ENCODE results near the gene PLCB4.
"Not testable (repeated sequence)": the region's sequence is repeated elsewhere in the genome, so short reads cannot be mapped to it uniquely, and the experiment has no call there.

Gene PLCB4

DNA sequence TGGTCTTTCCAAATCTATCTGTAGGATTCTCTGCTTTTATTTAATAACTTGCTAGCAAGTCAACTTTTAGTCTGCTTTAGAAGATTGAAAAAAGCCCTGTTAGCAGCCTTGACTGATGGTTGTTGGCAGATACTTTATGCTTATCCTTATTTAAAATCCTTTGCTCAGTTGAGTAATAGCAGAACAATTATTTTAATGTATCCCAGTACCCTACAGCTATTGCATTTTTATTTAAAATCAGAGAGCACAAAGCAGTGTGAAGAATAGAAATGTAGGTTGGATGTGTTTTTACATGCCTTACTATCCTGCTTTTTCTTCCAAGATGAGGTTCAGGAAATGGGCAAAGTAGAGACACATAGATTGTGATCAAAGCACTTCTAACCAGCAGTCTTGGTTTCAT lies 298.4 kb downstream of the PLCB4 start:
- DNase-seq (ENCODE audit: low spot score): no peak

DNA sequence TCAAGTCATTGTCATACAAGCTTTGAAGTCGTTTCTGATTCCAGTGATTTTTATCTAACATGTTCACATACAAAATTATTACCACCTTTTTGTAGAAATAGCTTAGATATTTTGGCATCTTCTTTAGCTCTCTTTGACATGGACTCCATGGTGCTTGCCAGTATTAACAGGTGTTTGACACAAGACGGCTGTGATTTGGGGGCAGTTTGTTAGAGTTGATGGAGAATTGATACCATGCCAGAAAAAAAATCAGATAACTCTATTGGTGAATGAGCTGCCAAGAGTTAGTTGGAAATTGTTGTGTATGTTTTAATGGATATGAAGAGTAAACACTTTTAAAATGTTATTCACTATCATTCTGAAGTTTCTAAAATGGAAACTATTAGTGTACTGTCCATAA lies 298.9 kb downstream of the PLCB4 start:
- no peak for DNase-seq (ENCODE audit: low spot score)

DNA sequence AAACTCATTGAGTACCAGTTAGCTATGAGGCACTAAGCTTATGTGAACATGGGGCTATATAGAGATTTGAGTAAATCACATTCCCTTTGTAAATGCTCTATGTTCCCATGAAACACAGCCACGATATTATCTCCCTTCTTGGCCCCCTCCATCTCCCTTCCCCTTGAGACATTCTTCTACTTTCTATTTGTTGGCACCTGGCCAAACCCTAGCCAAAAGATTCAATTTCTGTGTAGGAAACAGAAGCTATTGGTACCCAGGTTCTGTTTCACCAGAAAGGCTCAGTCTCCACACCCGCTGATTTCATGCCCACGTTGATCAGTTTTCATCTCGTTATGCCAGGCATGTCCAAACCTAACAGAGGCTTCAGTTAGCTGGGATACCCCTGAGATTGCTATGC lies 300.0 kb downstream of the PLCB4 start:
- no peak for DNase-seq (ENCODE audit: low spot score)

DNA sequence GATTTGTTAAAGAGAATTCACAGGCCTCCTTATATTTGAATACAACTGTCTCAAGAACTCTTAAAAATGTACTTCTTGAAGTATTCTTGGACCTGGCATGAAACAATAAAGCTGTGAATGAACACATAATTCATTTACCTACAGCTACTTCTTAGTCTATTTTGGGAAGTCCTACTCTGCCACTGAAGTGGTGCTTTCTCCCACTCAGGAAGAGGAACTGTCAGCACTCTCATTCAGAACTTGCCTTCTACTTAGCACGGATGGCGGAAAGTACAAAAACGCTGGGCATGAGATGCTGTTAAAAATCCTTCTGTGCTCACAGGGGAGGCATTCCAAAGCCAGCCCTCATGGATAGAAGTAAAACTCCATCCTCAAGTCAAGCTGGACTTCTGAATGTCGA lies 300.7 kb downstream of the PLCB4 start:
- no peak for DNase-seq (ENCODE audit: low spot score)

DNA sequence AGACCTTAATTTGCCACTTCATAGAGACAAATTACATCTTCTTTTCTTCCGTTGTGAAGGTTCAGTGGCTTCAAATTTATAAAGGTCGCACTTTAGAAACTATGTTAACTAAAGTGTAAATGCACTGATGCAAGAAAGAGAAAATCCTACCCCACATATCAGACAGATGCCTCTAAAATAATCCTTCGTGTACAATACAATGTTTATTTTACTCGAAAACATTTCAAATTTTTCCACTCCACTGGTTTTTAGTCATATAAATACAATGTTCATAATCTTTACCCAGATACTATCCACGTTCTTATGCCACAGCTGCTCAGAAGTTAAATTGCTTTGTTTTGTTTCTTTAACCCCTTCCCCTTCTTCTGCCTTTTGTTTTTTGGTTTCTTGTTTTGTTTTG lies 305.2 kb downstream of the PLCB4 start:
- no peak for DNase-seq (ENCODE audit: low spot score)

DNA sequence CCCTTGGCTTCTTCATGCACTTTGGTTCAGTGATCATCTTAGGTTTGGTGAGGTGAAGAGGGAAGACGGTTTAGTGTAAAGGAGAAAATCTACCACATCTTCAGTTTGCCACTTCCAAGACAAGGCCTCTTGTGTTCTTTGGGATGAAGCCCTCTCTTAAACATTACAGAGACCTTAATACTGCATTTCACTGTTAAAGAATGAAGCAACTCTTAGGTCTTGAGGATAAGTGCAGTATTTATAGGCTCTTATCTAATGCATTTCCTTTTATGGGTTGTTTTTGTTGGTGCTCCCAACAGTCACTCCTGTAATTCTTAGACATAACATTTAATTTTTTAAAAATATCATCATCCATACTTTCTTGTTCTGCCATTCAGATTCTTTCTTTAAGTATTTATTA lies 305.6 kb downstream of the PLCB4 start:
- no peak for DNase-seq (ENCODE audit: low spot score)

DNA sequence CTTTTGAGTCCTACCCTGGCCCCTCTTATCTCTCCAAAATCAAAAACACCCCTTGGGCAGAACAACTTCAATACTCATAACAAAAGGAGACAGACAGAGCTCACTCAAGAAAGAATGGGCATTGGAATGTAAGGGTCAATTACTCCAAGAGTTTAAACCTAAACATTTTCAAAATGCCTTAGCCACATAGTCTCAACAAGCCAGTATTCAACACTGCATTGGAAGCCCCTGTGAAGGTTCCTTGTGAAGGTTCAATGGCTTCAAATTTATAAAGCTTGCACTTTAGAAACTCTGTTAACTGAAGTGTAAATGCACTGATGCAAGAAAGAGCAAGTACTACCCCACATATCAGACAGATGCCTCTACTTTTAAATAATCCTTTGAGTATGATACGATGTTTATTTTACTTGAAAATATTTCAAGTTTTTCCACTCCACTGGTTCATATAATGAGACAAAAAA lies 306.4 kb downstream of the PLCB4 start:
- no peak for DNase-seq (ENCODE audit: low spot score)

DNA sequence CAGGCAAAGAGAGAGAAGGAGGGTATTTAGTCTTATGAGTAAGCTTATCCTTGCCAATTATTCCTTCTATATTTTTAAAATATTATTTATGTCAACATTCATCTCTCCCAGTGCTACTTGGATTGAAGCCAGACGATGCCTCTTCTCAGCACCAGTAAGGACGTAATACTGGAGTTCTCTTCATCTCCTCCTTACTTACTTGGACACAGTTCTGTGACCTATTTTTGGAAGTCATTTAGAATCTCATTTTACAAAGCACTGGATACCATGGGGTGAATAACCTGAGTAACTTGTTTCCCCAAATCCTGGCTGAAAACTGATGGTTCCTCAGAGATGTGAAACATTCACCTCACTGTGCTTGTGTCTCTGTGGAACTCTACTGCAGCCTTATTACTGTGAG lies 308.1 kb downstream of the PLCB4 start:
- DNase-seq (ENCODE audit: low spot score): no peak

DNA sequence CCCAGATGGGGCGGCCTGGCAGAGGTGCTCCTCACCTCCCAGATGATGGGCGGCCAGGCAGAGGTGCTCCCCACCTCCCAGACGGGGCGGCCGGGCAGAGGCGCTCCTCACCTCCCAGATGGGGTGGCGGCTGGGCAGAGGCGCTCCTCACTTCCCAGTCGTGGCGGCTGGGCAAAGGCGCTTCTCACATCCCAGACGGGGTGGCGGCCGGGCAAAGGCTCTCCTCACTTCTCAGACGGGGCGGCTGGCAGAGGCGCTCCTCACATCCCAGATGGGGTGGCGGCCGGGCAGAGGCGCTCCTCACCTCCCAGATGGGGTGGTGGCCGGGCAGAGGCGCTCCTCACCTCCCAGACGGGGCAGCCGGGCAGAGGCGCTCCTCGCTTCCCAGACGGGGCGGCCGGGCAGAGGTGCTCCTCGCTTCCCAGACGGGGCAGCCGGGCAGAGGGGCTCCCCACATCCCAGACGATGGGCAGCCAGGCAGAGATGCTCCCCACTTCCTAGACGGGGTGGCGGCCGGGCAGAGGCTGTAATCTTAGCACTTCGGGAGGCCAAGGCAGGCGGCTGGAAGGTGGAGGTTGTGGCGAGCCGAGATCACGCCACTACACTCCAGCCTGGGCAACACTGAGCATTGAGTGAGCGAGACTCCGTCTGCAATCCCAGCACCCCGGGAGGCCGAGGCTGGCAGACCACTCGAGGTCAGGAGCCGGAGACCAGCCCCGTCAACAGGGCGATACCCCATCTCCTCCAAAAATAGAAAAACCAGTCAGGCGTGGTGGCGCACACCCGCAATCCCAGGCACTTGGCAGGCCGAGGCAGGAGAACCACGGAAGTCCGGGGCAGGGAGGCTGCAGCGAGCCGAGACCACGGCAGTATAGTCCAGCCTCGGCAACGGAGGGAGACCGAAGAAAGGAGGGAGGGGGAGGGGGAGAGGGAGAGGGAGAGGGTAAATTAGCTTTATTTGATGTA lies 316.7 kb downstream of the PLCB4 start:
- not testable (repeated sequence) for DNase-seq (ENCODE audit: low spot score)

DNA sequence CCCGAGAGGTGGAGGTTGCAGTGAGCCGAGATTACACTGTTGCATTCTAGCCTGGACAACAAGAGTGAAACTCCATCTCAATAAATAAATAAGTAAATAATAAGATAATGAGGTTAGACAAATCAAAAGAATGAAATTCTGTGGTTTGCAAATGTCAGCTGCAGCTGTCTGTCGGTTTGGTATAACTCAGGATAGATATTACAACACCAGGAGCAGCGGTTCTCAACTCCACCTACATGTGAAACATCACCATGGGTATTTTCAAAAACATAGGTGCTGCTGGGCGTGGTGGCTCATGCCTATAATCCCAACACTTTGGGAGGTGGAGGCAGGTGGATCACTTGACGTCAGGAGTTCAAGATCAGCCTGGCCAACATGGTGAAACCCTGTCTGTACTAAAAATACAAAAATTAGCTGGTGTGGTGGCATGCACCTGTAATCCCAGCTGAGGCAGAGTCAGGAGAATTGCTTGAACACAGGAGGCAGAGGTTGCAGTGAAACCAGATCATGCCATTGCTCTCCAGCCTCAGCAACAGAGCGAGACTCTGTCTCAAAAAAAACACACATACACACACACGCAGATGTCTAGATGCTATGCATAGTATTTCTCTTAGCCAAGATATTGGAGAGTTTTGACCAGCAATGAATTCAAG lies 319.4 kb downstream of the PLCB4 start:
- no peak for DNase-seq (ENCODE audit: low spot score)

DNA sequence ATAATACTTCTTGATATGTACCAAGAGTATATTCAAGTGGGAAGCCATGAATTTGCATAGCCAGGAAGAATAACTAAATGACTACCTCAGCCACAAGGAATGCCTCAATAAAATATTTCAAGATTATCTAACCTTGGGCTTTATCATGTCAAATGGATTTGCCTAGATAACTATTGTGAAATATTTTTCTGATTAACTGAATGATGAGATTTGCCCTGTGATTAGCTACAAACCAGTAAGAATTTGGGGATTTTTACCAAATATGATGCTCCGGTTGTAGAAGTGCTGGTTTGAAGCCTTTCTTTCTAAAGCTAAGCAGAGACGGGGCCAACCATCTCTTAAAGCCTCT lies 319.9 kb downstream of the PLCB4 start:
- DNase-seq (ENCODE audit: low spot score): no peak

DNA sequence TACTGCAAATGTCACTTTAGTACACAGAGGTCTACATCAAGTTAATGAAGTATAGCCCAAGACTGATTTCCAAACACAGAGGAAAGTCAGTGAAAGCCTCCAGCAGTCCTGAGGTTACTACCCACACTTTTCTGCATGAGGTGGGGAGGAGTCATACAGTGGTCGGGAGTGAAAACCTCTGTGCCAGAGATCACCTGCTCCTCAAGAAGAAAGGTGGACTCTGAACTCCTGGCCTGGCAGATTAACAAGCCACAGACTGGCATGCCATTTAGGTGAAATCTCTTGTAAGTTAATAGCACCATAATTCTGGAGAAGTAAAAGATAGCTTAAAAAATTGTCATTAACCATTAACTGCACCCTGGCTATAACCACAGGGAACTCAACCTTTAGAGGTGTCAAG lies 320.5 kb downstream of the PLCB4 start:
- DNase-seq (ENCODE audit: low spot score): no peak

DNA sequence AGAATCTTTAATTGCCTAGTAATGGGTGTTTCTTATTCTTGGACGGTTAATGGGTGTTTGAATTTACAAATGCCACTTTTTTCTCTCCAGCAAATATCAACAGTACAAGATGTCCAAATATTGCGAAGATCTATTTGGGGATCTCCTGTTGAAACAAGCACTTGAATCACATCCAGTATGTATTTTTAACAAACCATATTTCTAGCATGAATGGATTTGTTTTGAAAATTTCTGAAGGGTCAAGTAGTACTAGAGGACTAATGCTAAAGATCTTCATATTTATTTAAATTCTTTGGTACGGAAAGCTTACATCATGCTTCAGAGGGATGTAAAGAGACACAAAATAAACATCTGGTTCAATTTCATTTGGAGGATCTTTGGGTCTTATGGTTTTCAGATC lies 321.6 kb downstream of the PLCB4 start:
- DNase-seq (ENCODE audit: low spot score): no peak

DNA sequence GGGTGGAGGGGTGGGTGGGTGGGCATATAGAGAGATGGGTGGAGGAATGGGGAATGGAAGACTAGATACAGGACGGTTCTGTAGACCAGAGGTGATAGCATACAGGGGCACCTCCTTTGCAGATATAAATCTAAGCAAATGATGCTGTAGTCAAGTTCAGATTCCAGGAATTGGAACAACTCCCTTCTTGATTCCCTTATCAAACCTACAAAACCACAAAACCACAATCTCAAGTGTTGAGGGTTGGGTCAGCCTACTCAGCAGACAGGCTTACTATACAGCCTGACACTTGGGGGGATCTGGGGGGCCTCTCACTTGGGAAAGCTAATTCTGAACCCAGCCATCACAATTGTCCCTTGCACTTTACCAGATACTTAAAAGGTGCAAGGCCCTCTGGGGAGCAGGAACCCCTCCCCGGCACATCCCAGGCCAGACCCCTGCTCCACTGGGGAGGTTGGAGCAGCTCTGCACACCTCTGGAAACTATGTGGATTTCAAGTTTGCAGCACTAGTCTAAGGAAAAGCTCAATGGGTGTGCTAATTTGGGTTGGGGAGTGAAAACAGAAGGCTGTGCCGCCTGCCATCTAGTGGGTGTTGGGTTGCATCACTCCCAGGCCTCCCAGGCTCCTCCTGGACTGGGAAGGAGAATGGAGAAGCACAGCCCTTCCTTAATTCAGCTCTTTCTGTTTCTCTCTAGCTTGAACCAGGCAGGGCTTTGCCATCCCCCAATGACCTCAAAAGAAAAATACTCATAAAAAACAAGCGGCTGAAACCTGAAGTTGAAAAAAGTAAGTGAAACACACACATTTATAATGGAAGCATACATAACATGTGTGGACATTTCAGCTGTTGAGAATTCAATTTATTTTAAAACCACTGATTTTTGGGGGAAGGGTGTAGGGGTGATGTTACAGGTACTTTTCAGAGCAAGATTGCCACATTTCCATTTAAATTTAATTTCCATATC lies 324.3 kb downstream of the PLCB4 start:
- peak; percentile 6 for DNase-seq (ENCODE audit: low spot score)

DNA sequence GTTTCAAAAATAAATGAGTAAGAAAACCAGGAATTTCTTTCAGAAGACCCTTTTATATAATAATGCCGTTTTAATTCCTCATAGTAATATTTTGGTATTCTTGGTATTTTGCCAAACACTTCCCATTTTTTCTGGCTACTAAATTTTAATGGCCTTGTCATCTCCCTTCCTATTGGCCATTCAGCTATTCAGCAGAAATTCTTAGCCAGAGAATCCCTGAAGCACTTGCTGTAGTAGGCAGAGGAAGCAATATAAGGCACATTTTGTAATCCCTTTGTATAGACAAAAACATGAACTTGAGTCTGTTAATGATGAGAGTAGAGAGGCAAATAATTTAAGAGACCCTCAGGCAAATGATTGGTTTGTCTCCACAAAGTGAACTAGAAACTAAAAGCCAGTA lies 327.1 kb downstream of the PLCB4 start:
- no peak for DNase-seq (ENCODE audit: low spot score)

DNA sequence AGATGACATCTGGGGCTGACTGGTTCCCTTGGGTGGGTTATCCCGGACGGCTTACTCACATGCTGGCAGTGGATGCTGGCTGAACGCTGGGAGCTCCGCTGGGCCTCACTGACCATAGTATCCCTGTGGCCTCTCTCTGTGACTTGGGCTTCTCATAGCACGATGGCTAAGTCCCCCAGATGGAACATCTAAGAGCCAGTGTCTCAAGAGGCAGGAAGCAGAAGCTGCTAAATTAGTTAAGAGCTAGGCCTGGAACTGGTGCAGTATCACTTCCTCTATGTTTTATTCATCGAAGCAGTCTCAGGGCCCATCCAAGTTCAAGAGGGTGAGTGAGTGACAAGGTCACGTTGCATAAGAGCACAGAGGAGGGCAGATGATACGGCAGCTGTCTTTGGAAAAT lies 329.0 kb downstream of the PLCB4 start:
- peak; percentile 18 for DNase-seq (ENCODE audit: low spot score)

DNA sequence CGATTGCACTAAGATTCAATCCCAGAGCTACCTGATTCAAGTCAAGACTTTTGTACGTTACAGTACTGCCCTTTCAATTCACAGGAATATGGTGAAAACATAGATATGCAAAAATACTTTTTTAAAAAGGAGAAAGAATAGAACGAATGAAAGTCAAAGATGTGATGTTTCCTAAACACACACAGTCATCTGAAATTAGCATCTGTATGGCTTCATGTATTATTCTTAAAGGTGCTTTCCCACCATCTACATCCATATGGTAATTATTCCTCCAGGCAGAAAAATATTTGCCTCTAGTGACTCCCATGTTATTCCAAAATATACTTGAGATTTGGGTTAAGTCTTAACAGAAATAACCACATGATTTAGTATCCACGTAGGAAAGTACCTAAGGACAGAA lies 330.0 kb downstream of the PLCB4 start:
- DNase-seq (ENCODE audit: low spot score): no peak

DNA sequence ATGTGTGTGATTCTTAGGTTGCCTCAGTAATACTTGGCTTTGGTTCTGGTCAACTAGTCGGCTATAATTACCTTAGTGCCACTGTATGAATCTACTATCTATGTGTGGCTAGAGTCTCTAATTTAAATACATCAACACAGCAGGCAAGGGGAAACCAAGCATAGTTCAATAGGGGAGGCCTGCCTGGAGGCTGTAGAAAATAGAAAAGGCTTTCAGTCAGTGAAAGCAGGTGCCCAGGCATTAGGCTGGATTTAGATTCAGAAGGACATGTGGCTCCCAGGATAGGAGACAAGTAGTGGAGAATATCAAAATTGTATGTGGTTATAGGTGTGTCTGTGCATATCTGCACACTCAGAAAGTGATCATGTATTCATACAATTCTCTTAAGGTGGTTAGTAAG lies 330.4 kb downstream of the PLCB4 start:
- DNase-seq (ENCODE audit: low spot score): no peak

DNA sequence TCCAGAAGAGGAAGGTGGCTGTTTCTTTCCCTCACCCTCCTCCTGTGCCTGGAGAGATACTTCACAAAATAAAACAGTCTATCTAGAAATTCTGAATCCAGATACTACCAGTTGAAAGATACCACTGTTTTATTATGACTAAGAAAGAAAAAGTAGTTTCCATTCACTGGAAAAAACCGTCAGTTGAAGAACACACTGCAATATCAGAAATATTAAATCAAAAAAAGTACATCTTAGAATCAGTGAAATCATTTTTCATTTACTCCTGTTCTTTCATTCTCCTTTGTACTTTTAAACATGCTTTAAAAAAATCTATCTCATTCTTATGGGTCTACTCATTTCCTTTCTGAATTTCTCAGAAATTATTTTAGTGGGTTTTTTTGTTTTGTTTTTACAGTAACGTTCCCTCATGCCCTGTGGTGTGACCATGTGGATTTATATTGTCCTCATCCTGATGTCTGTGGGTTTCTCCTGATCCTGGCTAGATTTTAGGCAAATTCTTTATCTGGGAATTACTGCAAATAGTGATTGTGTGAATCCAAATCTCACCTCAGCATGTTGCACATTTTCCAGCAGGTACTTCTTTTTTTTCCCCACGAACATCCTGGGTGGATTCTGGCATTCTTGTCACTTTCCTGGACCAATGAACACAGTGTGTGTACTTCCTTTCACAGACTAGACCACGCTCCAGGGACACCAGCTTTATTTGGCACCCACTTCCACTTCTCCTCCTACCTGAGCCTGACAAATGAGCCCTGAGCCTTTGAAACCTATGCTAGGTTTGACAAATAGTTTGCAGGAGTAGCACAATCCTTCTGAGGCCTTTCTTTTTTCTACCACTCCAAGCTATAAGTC lies 331.5 kb downstream of the PLCB4 start:
- no peak for DNase-seq (ENCODE audit: low spot score)

DNA sequence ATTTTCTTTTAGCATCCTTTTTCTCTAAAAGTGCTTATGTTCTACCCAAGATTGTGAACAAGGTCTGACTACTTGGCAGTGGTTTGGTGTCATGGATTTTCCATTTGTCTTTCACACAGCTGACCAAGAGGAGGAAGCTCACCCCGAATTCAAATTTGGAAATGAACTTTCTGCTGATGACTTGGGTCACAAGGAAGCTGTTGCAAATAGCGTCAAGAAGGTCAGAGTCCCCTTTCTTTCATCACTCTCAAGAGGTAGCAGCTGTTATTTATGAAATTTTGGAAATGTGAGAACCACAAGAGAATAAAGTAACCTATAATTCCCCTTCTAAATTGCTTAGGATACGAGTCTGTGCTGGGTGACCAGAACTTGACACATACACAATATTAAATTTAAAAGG lies 332.5 kb downstream of the PLCB4 start:
- DNase-seq (ENCODE audit: low spot score): no peak

DNA sequence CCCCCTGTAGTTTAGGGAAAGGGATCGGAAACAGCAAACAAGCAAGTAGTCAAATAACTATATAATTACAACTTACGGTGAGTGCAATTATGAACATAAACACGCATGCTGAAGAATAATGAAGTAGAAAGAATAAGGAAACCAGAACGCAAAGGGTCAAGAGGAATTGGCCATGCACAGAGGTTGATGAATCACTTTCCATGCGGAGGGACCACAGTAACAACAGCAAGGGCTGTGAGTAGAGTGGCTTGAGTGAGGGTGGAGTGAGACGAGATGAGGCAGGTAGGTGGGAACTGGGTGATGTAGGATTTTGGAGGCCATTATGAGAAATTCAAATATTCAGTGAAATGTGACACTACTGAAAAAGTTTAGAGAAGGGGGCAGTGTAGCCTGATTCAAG lies 333.3 kb downstream of the PLCB4 start:
- no peak for DNase-seq (ENCODE audit: low spot score)

Data from germinal center (tissue), 1 donor.